OCI-LY3 (cell line): Measurements from ENCODE around the gene MTIF2.

ENCODE experiments used
- H2AFZ ChIP-seq: fragments of 200-600, 300-600 bp; shearing (Covaris generic); 2 replicates; pipeline ENCODE4 v1.6.0; 2014; ENCODE audit warnings: antibody characterized with exemption, low read depth, low read length
- H3K27ac ChIP-seq: fragments of 200-600, 300-600 bp; sonication (generic); 2 replicates; pipeline ENCODE4 v1.5.1; 2014; ENCODE audit warnings: mild to moderate bottlenecking, low read length, moderate library complexity, mixed read lengths
- H3K27me3 ChIP-seq: fragments of 200-600, 300-600 bp; sonication (generic); 2 replicates; pipeline ENCODE4 v1.6.1; 2014; ENCODE audit warnings: low read depth, low read length, mixed read lengths
- H3K36me3 ChIP-seq: fragments of 200-600, 300-600 bp; sonication (generic); replicated peaks from 2 replicates; pipeline ENCODE3; 2014; ENCODE audit warnings: low read depth, low read length, mixed read lengths
- H3K4me1 ChIP-seq: fragments of 300-600, 200-600 bp; sonication (generic); 2 replicates; pipeline ENCODE4 v1.6.1; 2014; ENCODE audit warnings: low read length, mixed read lengths
- H3K4me2 ChIP-seq: fragments of 200-600, 300-600 bp; sonication (generic); 2 replicates; pipeline ENCODE4 v1.6.1; 2014; ENCODE audit warnings: low read length, mixed read lengths
- H3K4me3 ChIP-seq: fragments of 300-600, 200-600 bp; sonication (generic); 2 replicates; pipeline ENCODE4 v1.5.1; 2014; ENCODE audit warnings: antibody characterized with exemption, mild to moderate bottlenecking, low read length, moderate library complexity
- H3K79me2 ChIP-seq: fragments of 300-600, 200-600 bp; shearing (Covaris generic); 2 replicates; pipeline ENCODE4 v1.6.1; 2014; ENCODE audit warnings: mild to moderate bottlenecking, low read length, mixed read lengths
- H3K9ac ChIP-seq: fragments of 300-600, 200-600 bp; shearing (Covaris generic); 2 replicates; pipeline ENCODE4 v1.6.0; 2014; ENCODE audit warnings: mild to moderate bottlenecking, low read length, moderate library complexity
- H3K9me3 ChIP-seq: fragments of 200-600, 300-600 bp; shearing (Covaris generic); 2 replicates; pipeline ENCODE4 v1.6.1; 2014; ENCODE audit warnings: low read length, mixed read lengths; ENCODE audit not compliant: insufficient read depth
- H4K20me1 ChIP-seq: fragments of 200-600, 300-600 bp; sonication (generic); 2 replicates; pipeline ENCODE4 v1.6.1; 2016; ENCODE audit warnings: low read length, mixed read lengths; ENCODE audit not compliant: insufficient read depth
- CTCF ChIP-seq: fragments of 200-600, 300-600 bp; sonication (generic); IDR thresholded peaks from 2 replicates; pipeline ENCODE4 v1.5.1; 2014; ENCODE audit warnings: antibody characterized with exemption, low read length, low read depth
- EZH2phosphoT487 ChIP-seq: fragments of 200-600 bp; shearing (Covaris generic); IDR thresholded peaks from 2 replicates; pipeline ENCODE4 v1.6.1; 2018; ENCODE audit warnings: antibody characterized with exemption, mixed run types, low read depth

MTIF2 gene

GRCh38 chr2:55302241-55302640, 33.2 kb upstream of the MTIF2 start:
- H4K20me1 ChIP-seq, result no peaks in the 10 kb centered on the region
- H2AFZ ChIP-seq, result no peak overlapping the region
- TF ChIP-seq CTCF (no peak), EZH2phosphoT487 (no peak)
- no peak overlapping the region for H3K4me3 ChIP-seq
- H3K79me2 ChIP-seq, result no peaks in the 10 kb centered on the region
- no peaks in the 10 kb centered on the region for H3K9me3 ChIP-seq
- H3K27me3 ChIP-seq, result no peaks in the 10 kb centered on the region
- H3K36me3 ChIP-seq, result no peaks in the 10 kb centered on the region
- H3K4me1 ChIP-seq, result peaks cover 25% of the 10 kb centered on the region
- no peak overlapping the region for H3K9ac ChIP-seq
- H3K27ac ChIP-seq, result no peak overlapping the region
- H3K4me2 ChIP-seq, result no peak overlapping the region

GRCh38 chr2:55301277-55301676, 32.2 kb upstream of the MTIF2 start:
- H3K9ac ChIP-seq, result no peak overlapping the region

GRCh38 chr2:55296393-55296792, 27.4 kb upstream of the MTIF2 start:
- Histone ChIP-seq H3K27ac (no peak overlapping the region), H3K27me3 (no peaks in the 10 kb centered on the region), H2AFZ (no peak overlapping the region), H3K4me3 (no peak overlapping the region), H3K9ac (no peak overlapping the region), H3K4me2 (no peak overlapping the region), H3K4me1 (peaks cover 15% of the 10 kb centered on the region), H4K20me1 (no peaks in the 10 kb centered on the region), H3K9me3 (no peaks in the 10 kb centered on the region), H3K36me3 (no peaks in the 10 kb centered on the region), H3K79me2 (no peaks in the 10 kb centered on the region)
- no peak for TF ChIP-seq CTCF
- no peak for TF ChIP-seq EZH2phosphoT487

More at GRCh38 chr2:55301277-55301676, 32.2 kb upstream of the MTIF2 start:
- Histone ChIP-seq H2AFZ (no peak overlapping the region), H4K20me1 (no peaks in the 10 kb centered on the region), H3K4me3 (no peak overlapping the region), H3K36me3 (no peaks in the 10 kb centered on the region), H3K4me2 (0 out of 2 replicates have a peak overlapping the region, but pooled peaks have one; percentile 13), H3K27me3 (no peaks in the 10 kb centered on the region), H3K79me2 (no peaks in the 10 kb centered on the region), H3K27ac (no peak overlapping the region), H3K4me1 (peaks cover 25% of the 10 kb centered on the region), H3K9me3 (no peaks in the 10 kb centered on the region)
- TF ChIP-seq EZH2phosphoT487 (no peak), CTCF (no peak)

- no peak for TF ChIP-seq EZH2phosphoT487
- TF ChIP-seq CTCF, result no peak
- peaks cover 8% of the 10 kb centered on the region for H3K4me1 ChIP-seq
- no peaks in the 10 kb centered on the region for H4K20me1 ChIP-seq
- no peak overlapping the region for H3K9ac ChIP-seq
- H2AFZ ChIP-seq, result no peak overlapping the region
- peaks cover 2% of the 10 kb centered on the region for H3K36me3 ChIP-seq
- no peaks in the 10 kb centered on the region for H3K79me2 ChIP-seq
- peak overlapping the region; percentile 99 for H3K4me2 ChIP-seq
- no peaks in the 10 kb centered on the region for H3K9me3 ChIP-seq
- no peaks in the 10 kb centered on the region for H3K27me3 ChIP-seq
- H3K27ac ChIP-seq, result no peak overlapping the region
- H3K4me3 ChIP-seq, result no peak overlapping the region
Observed at GRCh38 chr2:55283083-55283482, 14.1 kb upstream of the MTIF2 start.
